ENCODE measurements around the gene ZNF217. TPM values are rescaled to one million over a fixed set of nuclear protein-coding genes. Genes with fewer than 3 reads are reported as not detected.

The ZNF217 gene
- total and polyA plus RNA-seq, 9 of the 15 experiments (the other 6 are each of a cell fraction or from before 2014, with no cell fraction given): 3.0 to 41.8 (median 16.8) TPM

GRCh38 chr20:53623454-53624211, 30.0 kb upstream of the ZNF217 start (continued):
- TF ChIP-seq NFATC3 (IDR thresholded peaks at IDR 0.05) (no peak; the same call in 1 of the 2 replicates), TRIM28 (IDR thresholded peaks at IDR 0.05) (no peak), ZNF280B (CRISPR knock-in tag; IDR thresholded peaks at IDR 0.05) (no peak), SP1 (CRISPR knock-in tag; IDR thresholded peaks at IDR 0.05) (no peak), CXXC5 (CRISPR knock-in tag; IDR thresholded peaks at IDR 0.05) (peak; percentile 79), THRA (IDR thresholded peaks at IDR 0.05) (no peak), ZNF224 (CRISPR knock-in tag; IDR thresholded peaks at IDR 0.05) (no peak), MTF1 (CRISPR knock-in tag; IDR thresholded peaks at IDR 0.05; ENCODE audit: borderline replicate concordance) (no peak), SIN3B (IDR thresholded peaks at IDR 0.05; ENCODE audit: low read depth) (no peak), ZNF639 (CRISPR knock-in tag; conservative IDR thresholded peaks at IDR 0.05 in 1 of 2, IDR thresholded peaks at IDR 0.05 in 1 of 2) (peak in 1 of 2 experiments; percentile 83; a peak in 2 of 4 replicates), XRCC4 (IDR thresholded peaks at IDR 0.05; ENCODE audit: extremely low read depth, insufficient read depth, insufficient read length) (no peak), ELF1 (tag; IDR thresholded peaks at IDR 0.05) (peak; percentile 38; the same call in 1 of the 2 replicates), HOXB6 (CRISPR knock-in tag; IDR thresholded peaks at IDR 0.05; ENCODE audit: borderline replicate concordance) (no peak), MXD1 (CRISPR knock-in tag; IDR thresholded peaks at IDR 0.05; ENCODE audit: borderline replicate concordance, poor library complexity, severe bottlenecking) (no peak), NELFE (IDR thresholded peaks at IDR 0.05; ENCODE audit: insufficient read depth, insufficient read length) (no peak), MYNN (IDR thresholded peaks at IDR 0.05) (peak; percentile 53; the same call in 1 of the 2 replicates), MYNN (CRISPR knock-in tag; IDR thresholded peaks at IDR 0.05) (no peak), USF1 (CRISPR knock-in tag; IDR thresholded peaks at IDR 0.05) (no peak), CHD2 (IDR thresholded peaks at IDR 0.05; ENCODE audit: low read depth, low read length) (no peak; the same call in 1 of the 2 replicates), ZEB2 (IDR thresholded peaks at IDR 0.05) (no peak), THRAP3 (IDR thresholded peaks at IDR 0.05; ENCODE audit: borderline replicate concordance) (no peak; the same call in 1 of the 2 replicates), TRIM24 (IDR thresholded peaks at IDR 0.05) (no peak), POU5F1 (IDR thresholded peaks at IDR 0.05; ENCODE audit: borderline replicate concordance, low read depth, low read length, partially characterized antibody) (no peak), BMI1 (IDR thresholded peaks at IDR 0.05; ENCODE audit: low read length) (no peak), MCM7 (IDR thresholded peaks at IDR 0.05) (no peak)
